Tibial nerve (tissue), 4 donors: ENCODE data around the gene FAM83E. TPM values are rescaled to one million over a fixed set of nuclear protein-coding genes. Genes with fewer than 3 reads are reported as not detected.

Source experiments
- DNase-seq, 2 donors: peaks; one replicate each; pipeline ENCODE4 v3.0.0-alpha.2; 2019; ENCODE audit warnings: low spot score in 2 of 2
- H3K27ac ChIP-seq, 4 donors: fragments of 200-600 bp; sonication (generic) in 3 of 4; one replicate each; pipeline ENCODE4 v1.5.1; 2017 to 2019; ENCODE audit warnings: mild to moderate bottlenecking in 1 of 4
- H3K27me3 ChIP-seq, 2 donors: fragments of 200-600 bp; sonication (generic) in 1 of 2; one replicate each; pipeline versions ENCODE4 v1.5.1 to v1.6.0; 2017 to 2019
- H3K36me3 ChIP-seq, 3 donors: fragments of 200-600 bp; sonication (generic); one replicate each; pipeline ENCODE4 v1.5.1; 2018 to 2019
- H3K4me1 ChIP-seq, 4 donors: fragments of 200-600 bp; sonication (generic) in 3 of 4; one replicate each; pipeline ENCODE4 v1.5.1; 2017 to 2019
- H3K4me3 ChIP-seq, 4 donors: fragments of 200-600 bp; sonication (generic) in 3 of 4; one replicate each; pipeline ENCODE4 v1.5.1; 2017 to 2019; ENCODE audit warnings: mild to moderate bottlenecking in 1 of 4, moderate library complexity in 1 of 4
- H3K9me3 ChIP-seq, 4 donors: fragments of 200-600 bp; sonication (generic) in 3 of 4; one replicate each; pipeline ENCODE4 v1.5.1; 2017 to 2019
- CTCF ChIP-seq, 5 experiments: fragments of 200-600 bp in 3 of 5; fragments of 450-650 bp in 2 of 5; sonication (generic) in 3 of 5; IDR thresholded peaks; one replicate each; pipeline ENCODE4 v1.5.1; 2016 to 2019; ENCODE audit warnings: antibody characterized with exemption in 5 of 5, mild to moderate bottlenecking in 3 of 5, moderate library complexity in 2 of 5
- EP300 ChIP-seq, 2 donors: sonication (generic); formaldehyde crosslinking; IDR thresholded peaks; one replicate each; pipeline ENCODE4 v1.6.1; 2017; ENCODE audit warnings: antibody characterized with exemption in 2 of 2, mild to moderate bottlenecking in 1 of 2
- POLR2A ChIP-seq, 2 donors: fragments of 450-650 bp; IDR thresholded peaks; one replicate each; pipeline ENCODE4 v1.6.1; 2017; ENCODE audit warnings: antibody characterized with exemption in 2 of 2, mild to moderate bottlenecking in 2 of 2, moderate library complexity in 2 of 2
- WGBS, 2 donors: methylation state at CpG; one replicate each; pipeline ENCODE4 v1.1.5; 2018; 5-methylcytosine and 5-hydroxymethylcytosine counted together
- total RNA-seq, 4 donors: library from RNA; depleted of rRNA; stranded (reverse); fragments of >200 nt; gene quantifications; one replicate each; pipeline ENCODE4 v1.1.0, GENCODE V29; 2016

Gene FAM83E
- total RNA-seq, 4 donors from 2014 or later: not detected

DNA sequence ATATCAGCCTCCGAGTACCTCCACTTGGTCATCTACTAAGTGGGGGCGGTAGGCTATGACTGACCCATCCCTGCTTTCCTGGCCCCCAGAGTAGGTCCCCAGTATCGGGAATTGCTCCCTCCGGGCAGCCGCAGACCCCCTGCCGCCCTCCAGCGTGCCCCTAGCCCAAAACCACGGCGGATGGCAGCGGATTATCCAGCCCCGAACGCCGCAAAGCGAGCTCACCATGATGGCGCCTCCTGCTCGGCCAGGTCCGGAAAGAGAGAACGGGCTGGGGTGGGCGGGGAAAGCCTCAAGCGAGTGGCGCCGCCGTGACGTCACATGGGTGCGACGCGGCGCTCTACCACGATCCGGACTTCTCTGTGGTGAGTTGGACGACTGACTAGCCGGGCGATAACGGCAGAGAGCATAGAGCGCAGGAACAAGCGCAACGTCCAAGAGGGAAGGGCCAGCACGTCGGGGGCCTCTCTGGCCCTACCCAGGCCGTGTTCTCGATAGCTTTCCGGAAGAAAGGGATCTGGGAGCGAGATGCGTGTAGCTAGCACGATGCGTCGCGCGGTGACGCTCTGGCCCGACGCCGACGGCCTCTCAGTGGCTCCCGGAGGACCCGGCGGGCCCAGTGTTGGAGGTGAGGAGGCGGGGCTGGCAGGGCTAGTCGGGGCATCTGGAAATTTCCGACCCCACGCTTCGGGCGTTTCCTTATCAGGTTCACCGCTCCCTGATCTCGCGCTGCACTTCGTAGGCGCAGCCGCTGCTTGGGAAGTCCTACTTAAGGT, 4.2 kb upstream of the FAM83E start, which contains the start of the genes RPL18 and SPHK2:
RPL18 (minus strand) TSS at position 263 of the 776 bp plus-strand sequence; CDS start at position 228, 35 bp downstream.
SPHK2 (plus strand) TSS at position 591 of the 776 bp plus-strand sequence. CDS start 1,009 bp downstream, outside the sequence.
- Histone ChIP-seq H3K4me1 (peaks cover 0 to 78% (median 35%) of the 10 kb centered on the region in 4 donors), H3K9me3 (no peaks in the 10 kb centered on the region), H3K36me3 (peaks cover 0 to 41% (median 13%) of the 10 kb centered on the region in 3 donors), H3K4me3 (peak within 1 kb of the TSS; percentile 69 to 95 (median 89)), H3K27me3 (no peaks in the 10 kb centered on the region), H3K27ac (peak within 1 kb of the TSS; percentile 80 to 96 (median 92))
- peak; percentile 96 to 97 for TF ChIP-seq EP300 (IDR thresholded peaks at IDR 0.05)
- TF ChIP-seq POLR2A (IDR thresholded peaks at IDR 0.05): peak; percentile 80 to 91
- TF ChIP-seq CTCF (IDR thresholded peaks at IDR 0.05): peak in 2 of 5 experiments; percentile 7 to 40
- DNase-seq: peak; percentile 90 to 95
- 0 to 1% methylated on average over 33 to 68 of the region's 69 CpGs for WGBS, 2 donors

GRCh38 chr19:48618278-48618915, 3.5 kb upstream of the FAM83E start:
- no peaks in the 10 kb centered on the region for H3K9me3 ChIP-seq
- 1 to 2% methylated on average over 18 of the region's 18 CpGs for WGBS, 2 donors
- peaks cover 0 to 41% (median 13%) of the 10 kb centered on the region in 3 donors for H3K36me3 ChIP-seq
- H3K27ac ChIP-seq: peak overlapping the region; percentile 47 to 96 (median 90)
- H3K4me3 ChIP-seq: peak overlapping the region; percentile 69 to 95 (median 89)
- H3K27me3 ChIP-seq: no peaks in the 10 kb centered on the region
- DNase-seq: no peak
- peaks cover 0 to 72% (median 30%) of the 10 kb centered on the region in 4 donors for H3K4me1 ChIP-seq
- TF ChIP-seq POLR2A (IDR thresholded peaks at IDR 0.05) (no peak), EP300 (IDR thresholded peaks at IDR 0.05) (no peak)

GRCh38 chr19:48617146-48617937, 2.5 kb upstream of the FAM83E start:
- H3K4me3 ChIP-seq: peak overlapping the region in 3 of 4 donors; percentile 69 to 95 (median 93)
- H3K27ac ChIP-seq: peak overlapping the region; percentile 47 to 96 (median 90)

GRCh38 chr19:48616491-48617056, 1.7 kb upstream of the FAM83E start:
- TF ChIP-seq POLR2A (IDR thresholded peaks at IDR 0.05): no peak
- TF ChIP-seq EP300 (IDR thresholded peaks at IDR 0.05): no peak
- no peak for TF ChIP-seq CTCF (IDR thresholded peaks at IDR 0.05)
- H3K27me3 ChIP-seq: no peaks in the 10 kb centered on the region
- no peak overlapping the region for H3K4me3 ChIP-seq
- DNase-seq: no peak
- H3K4me1 ChIP-seq: peaks cover 0 to 61% (median 24%) of the 10 kb centered on the region in 4 donors
- peak overlapping the region in 1 of 4 donors; percentile 22 for H3K27ac ChIP-seq
- peaks cover 0 to 41% (median 13%) of the 10 kb centered on the region in 3 donors for H3K36me3 ChIP-seq
- WGBS, 2 donors: 64 to 66% methylated on average over 10 to 12 of the region's 12 CpGs
- no peaks in the 10 kb centered on the region for H3K9me3 ChIP-seq

More at GRCh38 chr19:48617146-48617937, 2.5 kb upstream of the FAM83E start:
- Histone ChIP-seq H3K36me3 (peaks cover 0 to 41% (median 13%) of the 10 kb centered on the region in 3 donors), H3K9me3 (no peaks in the 10 kb centered on the region), H3K4me1 (peaks cover 0 to 63% (median 24%) of the 10 kb centered on the region in 4 donors), H3K27me3 (no peaks in the 10 kb centered on the region)
- WGBS, 2 donors: 65 to 70% methylated on average over 17 to 18 of the region's 18 CpGs
- DNase-seq: no peak
- TF ChIP-seq EP300 (IDR thresholded peaks at IDR 0.05): no peak
- no peak for TF ChIP-seq CTCF (IDR thresholded peaks at IDR 0.05)
- no peak for TF ChIP-seq POLR2A (IDR thresholded peaks at IDR 0.05)

DNA sequence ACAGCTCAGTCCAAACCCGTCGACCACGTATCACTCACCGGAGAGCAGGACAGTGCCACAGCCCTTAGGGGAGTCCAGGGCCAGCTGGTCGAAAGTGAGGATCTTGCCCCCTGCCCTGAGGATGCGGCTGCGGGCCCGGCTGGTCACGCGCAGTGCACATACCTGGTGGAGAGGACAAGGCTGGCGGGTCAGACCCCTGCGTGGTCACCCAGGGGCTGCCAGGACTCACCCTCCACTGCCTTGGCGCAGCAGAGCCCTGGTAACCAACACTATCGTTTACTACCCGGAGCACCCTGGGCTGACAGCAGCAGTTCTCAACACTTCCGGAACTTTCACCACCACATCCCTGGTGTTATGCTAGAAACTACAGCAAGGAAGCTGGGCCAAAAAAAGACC, 1.2 kb upstream of the FAM83E start:
- H3K4me3 ChIP-seq: no peak overlapping the region
- no peaks in the 10 kb centered on the region for H3K27me3 ChIP-seq
- peaks cover 0 to 57% (median 24%) of the 10 kb centered on the region in 4 donors for H3K4me1 ChIP-seq
- H3K27ac ChIP-seq: peak overlapping the region in 2 of 4 donors; percentile 51 to 73
- H3K9me3 ChIP-seq: no peaks in the 10 kb centered on the region
- WGBS, 2 donors: 74 to 83% methylated on average over 12 to 16 of the region's 16 CpGs
- H3K36me3 ChIP-seq: peaks cover 0 to 36% (median 13%) of the 10 kb centered on the region in 3 donors
- TF ChIP-seq POLR2A (IDR thresholded peaks at IDR 0.05): no peak
- no peak for TF ChIP-seq CTCF (IDR thresholded peaks at IDR 0.05)
- DNase-seq: no peak
